Measurements from ENCODE around the gene CYSRT1. TPM values are rescaled to one million over a fixed set of nuclear protein-coding genes. Genes with fewer than 3 reads are reported as not detected.
A peak's percentile ranks its signal among the peaks of the same experiment; 100 is the strongest.

CYSRT1 gene
- total RNA-seq, 1 experiment from 2014 or later = 1.7 TPM

- Histone ChIP-seq H3K27me3 (replicated peaks; ENCODE audit: control insufficient read depth, insufficient read depth, low read length) (no peaks in the 10 kb centered on the region), H3K4me3 (ENCODE audit: low read depth, low read length) (no peak overlapping the region), H3K4me1 (peaks cover 29% of the 10 kb centered on the region), H3K36me3 (ENCODE audit: control insufficient read depth, insufficient read depth, low read length) (peaks cover 2% of the 10 kb centered on the region), H3K9me3 (no peaks in the 10 kb centered on the region)
- no peak for DNase-seq
- Mint-ChIP-seq H3K36me3 (ENCODE audit: insufficient read depth, unreplicated experiment) (peaks cover 33% of the 10 kb centered on the region), H3K27me3 (ENCODE audit: insufficient read depth, unreplicated experiment) (no peaks in the 10 kb centered on the region), H3K9me3 (ENCODE audit: unreplicated experiment) (no peaks in the 10 kb centered on the region), H3K4me3 (ENCODE audit: unreplicated experiment) (no peak overlapping the region), H3K4me1 (ENCODE audit: low read depth, unreplicated experiment) (peaks cover 15% of the 10 kb centered on the region), H3K27ac (ENCODE audit: unreplicated experiment) (no peak overlapping the region)
- intact Hi-C loops (cut with micrococcal nuclease; ENCODE audit: unreplicated experiment) = no loop called here
- BruUV-seq (replicated peaks) = no TSS peak
- no peak for TF ChIP-seq CTCF (IDR thresholded peaks at IDR 0.05; ENCODE audit: insufficient read depth in 1 of 2, low read depth in 1 of 2, low read length in 1 of 2, severe bottlenecking in 1 of 2, unreplicated experiment in 1 of 2)
- CTCF ChIA-PET = no interaction called here
- POLR2A ChIA-PET = no interaction called here
These were observed 31.2 kb upstream of the CYSRT1 start for GRCh38 chr9:137193771-137194170.

- no peak for TF ChIP-seq CTCF (IDR thresholded peaks at IDR 0.05; ENCODE audit: insufficient read depth in 1 of 2, low read depth in 1 of 2, low read length in 1 of 2, severe bottlenecking in 1 of 2, unreplicated experiment in 1 of 2)
- Histone ChIP-seq H3K27me3 (replicated peaks; ENCODE audit: control insufficient read depth, insufficient read depth, low read length) (no peaks in the 10 kb centered on the region), H3K4me1 (peaks cover 35% of the 10 kb centered on the region), H3K9me3 (no peaks in the 10 kb centered on the region), H3K4me3 (ENCODE audit: low read depth, low read length) (no peak overlapping the region), H3K36me3 (ENCODE audit: control insufficient read depth, insufficient read depth, low read length) (peaks cover 2% of the 10 kb centered on the region)
- Mint-ChIP-seq H3K27me3 (ENCODE audit: insufficient read depth, unreplicated experiment) (no peaks in the 10 kb centered on the region), H3K4me3 (ENCODE audit: unreplicated experiment) (no peak overlapping the region), H3K4me1 (ENCODE audit: low read depth, unreplicated experiment) (peaks cover 15% of the 10 kb centered on the region), H3K9me3 (ENCODE audit: unreplicated experiment) (no peaks in the 10 kb centered on the region), H3K27ac (ENCODE audit: unreplicated experiment) (no peak overlapping the region), H3K36me3 (ENCODE audit: insufficient read depth, unreplicated experiment) (peaks cover 28% of the 10 kb centered on the region)
- BruUV-seq (replicated peaks) = no TSS peak
- intact Hi-C loops (cut with micrococcal nuclease; ENCODE audit: unreplicated experiment) = no loop called here
- CTCF ChIA-PET = no interaction called here
- DNase-seq = no peak
- POLR2A ChIA-PET = no interaction called here
These were observed 30.6 kb upstream of the CYSRT1 start for GRCh38 chr9:137194388-137194787.

- BruUV-seq (replicated peaks) = no TSS peak
- peaks cover 15% of the 10 kb centered on the region for H3K4me1 Mint-ChIP-seq (ENCODE audit: low read depth, unreplicated experiment)
- ChIA-PET POLR2A (no interaction called here), CTCF (interaction anchor here (0.7 to 1.1 kb wide), 2 partner anchors 33 to 42 kb away, joined by 3 to 4 read pairs; no protein-coding TSS in a partner anchor)
- H3K4me1 ChIP-seq = peaks cover 32% of the 10 kb centered on the region
- DNase-seq = no peak
- H3K9me3 Mint-ChIP-seq (ENCODE audit: unreplicated experiment) = no peaks in the 10 kb centered on the region
- H3K36me3 Mint-ChIP-seq (ENCODE audit: insufficient read depth, unreplicated experiment) = peaks cover 30% of the 10 kb centered on the region
- no peaks in the 10 kb centered on the region for H3K9me3 ChIP-seq
- H3K4me3 Mint-ChIP-seq (ENCODE audit: unreplicated experiment) = no peak overlapping the region
- no peak overlapping the region for H3K4me3 ChIP-seq (ENCODE audit: low read depth, low read length)
- no peak for TF ChIP-seq CTCF (IDR thresholded peaks at IDR 0.05; ENCODE audit: insufficient read depth in 1 of 2, low read depth in 1 of 2, low read length in 1 of 2, severe bottlenecking in 1 of 2, unreplicated experiment in 1 of 2)
- H3K27me3 Mint-ChIP-seq (ENCODE audit: insufficient read depth, unreplicated experiment) = no peaks in the 10 kb centered on the region
- intact Hi-C loops (cut with micrococcal nuclease; ENCODE audit: unreplicated experiment) = no loop called here
- no peaks in the 10 kb centered on the region for H3K27me3 ChIP-seq (replicated peaks; ENCODE audit: control insufficient read depth, insufficient read depth, low read length)
- peak overlapping the region; percentile 61 for H3K27ac Mint-ChIP-seq (ENCODE audit: unreplicated experiment)
- H3K36me3 ChIP-seq (ENCODE audit: control insufficient read depth, insufficient read depth, low read length) = peaks cover 2% of the 10 kb centered on the region
These were observed 30.1 kb upstream of the CYSRT1 start for GRCh38 chr9:137194909-137195308.
